GM12878 (cell line): ENCODE measurements around the gene PTPRM. TPM values are rescaled to one million over a fixed set of nuclear protein-coding genes. Genes with fewer than 3 reads are reported as not detected.

Experiments used
- ATAC-seq: fragments of 200-7000 bp; cut with Tn5 transposase; 3 replicates; pipeline ENCODE4 v1.9.1; 2020; ENCODE audit warnings: mild to moderate bottlenecking, moderate library complexity
- BruUV-seq: library from RNA; stranded (reverse); fragments of 400-500 nt; replicated peaks from 2 replicates; lab custom pipeline; 2021; lab: Mats Ljungman, UMichigan
- CTCF ChIA-PET: fragments of 300-600 bp; sonication (Branson Sonifier 250); formaldehyde crosslinking; extraction: SDS; loops from one replicate; lab custom pipeline; 2021; ENCODE audit warnings: inconsistent platforms; lab: Yijun Ruan, JAX
- POLR2A ChIA-PET: fragments of 350-600 bp; formaldehyde crosslinking; extraction: SDS; loops from one replicate; lab custom pipeline; 2021; ENCODE audit warnings: inconsistent platforms; lab: Charles Lee
- RAD21 ChIA-PET: fragments of 300-600 bp; sonication (Branson Sonifier 250); formaldehyde crosslinking; loops from one replicate; lab custom pipeline; 2023; ENCODE audit warnings: antibody characterized with exemption; ENCODE audit not compliant: unreplicated experiment; lab: Charles Lee
- SMC1A ChIA-PET: fragments of 300-600 bp; sonication (Branson Sonifier 250); formaldehyde crosslinking; loops from one replicate; lab custom pipeline; 2023; ENCODE audit not compliant: unreplicated experiment, uncharacterized antibody; lab: Charles Lee
- DNase-seq: peaks from one replicate; pipeline ENCODE4 v3.0.0-alpha.2; 2011; ENCODE audit warnings: low read depth, low spot score
- FAIRE-seq: peaks from 3 replicates; lab custom pipeline; 2011; peaks lifted over from hg19 to GRCh38; lab: Jason Lieb, UNC
- H2AFZ ChIP-seq: 2 replicates; pipeline ENCODE4 v1.6.0; 2011; ENCODE audit warnings: low read depth, low read length, control low read depth; ENCODE audit not compliant: control insufficient read depth
- H3K27ac ChIP-seq: 2 replicates; pipeline ENCODE4 v1.5.1; 2011; ENCODE audit warnings: control low read depth; ENCODE audit not compliant: control insufficient read depth, insufficient read depth
- H3K27me3 ChIP-seq, 2 experiments: replicated peaks in 1 of 2; 2 replicates each; pipeline versions ENCODE4 v1.6.0 to v1.6.1; 2011; ENCODE audit warnings: low read length in 1 of 2; ENCODE audit not compliant: control insufficient read depth in 2 of 2, insufficient read depth in 2 of 2
- H3K36me3 ChIP-seq, 2 experiments: 2 replicates each; pipeline ENCODE4 v1.5.1; 2011; ENCODE audit warnings: low read length in 1 of 2; ENCODE audit not compliant: control insufficient read depth in 2 of 2, insufficient read depth in 2 of 2
- H3K4me1 ChIP-seq: 2 replicates; pipeline ENCODE4 v1.6.1; 2011; ENCODE audit warnings: mild to moderate bottlenecking, low read length, moderate library complexity, mixed read lengths; ENCODE audit not compliant: control insufficient read depth, insufficient read depth
- H3K4me2 ChIP-seq: 2 replicates; pipeline ENCODE4 v1.6.0; 2011; ENCODE audit warnings: control low read depth; ENCODE audit not compliant: control insufficient read depth, insufficient read depth
- H3K4me3 ChIP-seq: fragments of 200-600 bp; sonication (generic); 2 replicates; pipeline ENCODE4 v1.5.1; 2016
- H3K79me2 ChIP-seq: 2 replicates; pipeline ENCODE4 v1.6.0; 2011; ENCODE audit warnings: low read length; ENCODE audit not compliant: control insufficient read depth, insufficient read depth
- H3K9ac ChIP-seq: 2 replicates; pipeline ENCODE4 v1.8.0; 2011; ENCODE audit warnings: low read length, control low read depth, mixed read lengths; ENCODE audit not compliant: control insufficient read depth, insufficient read depth
- H3K9me3 ChIP-seq: replicated peaks from 3 replicates; pipeline ENCODE4 v1.5.1; 2011; ENCODE audit warnings: mild to moderate bottlenecking, low read length; ENCODE audit not compliant: control insufficient read depth, insufficient read depth
- H4K20me1 ChIP-seq: 2 replicates; pipeline ENCODE4 v1.6.0; 2011; ENCODE audit not compliant: control insufficient read depth, insufficient read depth
- HDGF ChIP-seq: fragments of 450-650 bp; IDR thresholded peaks from 2 replicates; pipeline ENCODE4 v1.6.1; 2016; ENCODE audit warnings: antibody characterized with exemption
- NRF1 ChIP-seq: conservative IDR thresholded peaks from 2 replicates; pipeline ENCODE4 v1.6.1; 2011; ENCODE audit warnings: mild to moderate bottlenecking, low read depth, low read length, improper control_type of control experiment
- ZNF24 ChIP-seq: fragments of 450-650 bp; IDR thresholded peaks from 2 replicates; pipeline ENCODE4 v1.6.1; 2017; ENCODE audit warnings: antibody characterized with exemption, mild to moderate bottlenecking
- ZSCAN29 ChIP-seq: fragments of 450-650 bp; IDR thresholded peaks from 2 replicates; pipeline ENCODE4 v1.6.1; 2017; ENCODE audit warnings: mild to moderate bottlenecking, moderate library complexity
- WGBS: methylation state at CpG from one replicate; pipeline ENCODE4 v1.1.6; 2016; ENCODE audit warnings: low lambda C conversion rate; ENCODE audit not compliant: insufficient replicate concordance, insufficient coverage; ENCODE audit errors: missing lambda C conversion rate; 5-methylcytosine and 5-hydroxymethylcytosine counted together
- in situ Hi-C: fragments of 300-500 bp; cut with MboI; formaldehyde crosslinking; loops from 9 replicates; pipeline ENCODE4 v1.14.3; 2018; ENCODE audit warnings: mixed read lengths
- intact Hi-C: fragments of 100-400 bp; cut with micrococcal nuclease; formaldehyde crosslinking; loops from one replicate; pipeline ENCODE4 v1.14.2; 2022; ENCODE audit not compliant: unreplicated experiment
- polyA plus RNA-seq, 11 experiments: library from polyadenylated mRNA; depleted of rRNA in 4 of 11; unstranded in 6 of 11; stranded (reverse) in 5 of 11; fragments of >200 nt; fragmentation: Nextera tagmentation in 4 of 11; fragmentation: Illumina TruSeq in 1 of 11; extraction: Ambion mirVana in 4 of 11; extraction: Trizol in 1 of 11; gene quantifications; 1 replicate in 1 of 11; 2 replicates in 10 of 11; pipeline versions ENCODE4 v1.2.1 to v1.2.3, GENCODE V29; 2011 to 2016; ENCODE audit warnings: inconsistent platforms in 2 of 11, missing spikeins in 2 of 11, low read depth in 1 of 11
- total RNA-seq, 4 experiments: library from RNA; depleted of rRNA in 3 of 4; stranded (reverse); fragments of >200 nt in 3 of 4; fragmentation: Illumina TruSeq in 1 of 4; extraction: Trizol in 1 of 4; gene quantifications; 2 replicates each; pipeline versions ENCODE4 v1.2.1 to v1.2.3, GENCODE V29; 2013 to 2021
- TF ChIP-seq, protein P1 (sequence below): fragments of 450-650 bp; formaldehyde crosslinking; IDR thresholded peaks from 2 replicates; pipeline ENCODE4 v1.4.0; 2020; ENCODE audit warnings: mild to moderate bottlenecking, moderate library complexity

Gene PTPRM
- total and polyA plus RNA-seq, 10 of the 15 experiments (the other 5 are each of a cell fraction or from before 2014, with no cell fraction given): 0.07 to 22.6 (median 0.60) TPM

GRCh38 chr18:7803956-7804469 lies 236.9 kb downstream of the PTPRM start:
- Histone ChIP-seq H3K4me1 (no peaks in the 10 kb centered on the region), H3K36me3 (no peaks in the 10 kb centered on the region), H2AFZ (no peak overlapping the region), H4K20me1 (no peaks in the 10 kb centered on the region), H3K4me2 (no peak overlapping the region), H3K4me3 (no peak overlapping the region), H3K9ac (no peak overlapping the region), H3K79me2 (no peaks in the 10 kb centered on the region), H3K27me3 (no peaks in the 10 kb centered on the region), H3K9me3 (no peaks in the 10 kb centered on the region), H3K27ac (no peak overlapping the region)
- no peak for TF ChIP-seq NRF1
- TF ChIP-seq ZSCAN29: no peak
- TF ChIP-seq, protein P1, sequence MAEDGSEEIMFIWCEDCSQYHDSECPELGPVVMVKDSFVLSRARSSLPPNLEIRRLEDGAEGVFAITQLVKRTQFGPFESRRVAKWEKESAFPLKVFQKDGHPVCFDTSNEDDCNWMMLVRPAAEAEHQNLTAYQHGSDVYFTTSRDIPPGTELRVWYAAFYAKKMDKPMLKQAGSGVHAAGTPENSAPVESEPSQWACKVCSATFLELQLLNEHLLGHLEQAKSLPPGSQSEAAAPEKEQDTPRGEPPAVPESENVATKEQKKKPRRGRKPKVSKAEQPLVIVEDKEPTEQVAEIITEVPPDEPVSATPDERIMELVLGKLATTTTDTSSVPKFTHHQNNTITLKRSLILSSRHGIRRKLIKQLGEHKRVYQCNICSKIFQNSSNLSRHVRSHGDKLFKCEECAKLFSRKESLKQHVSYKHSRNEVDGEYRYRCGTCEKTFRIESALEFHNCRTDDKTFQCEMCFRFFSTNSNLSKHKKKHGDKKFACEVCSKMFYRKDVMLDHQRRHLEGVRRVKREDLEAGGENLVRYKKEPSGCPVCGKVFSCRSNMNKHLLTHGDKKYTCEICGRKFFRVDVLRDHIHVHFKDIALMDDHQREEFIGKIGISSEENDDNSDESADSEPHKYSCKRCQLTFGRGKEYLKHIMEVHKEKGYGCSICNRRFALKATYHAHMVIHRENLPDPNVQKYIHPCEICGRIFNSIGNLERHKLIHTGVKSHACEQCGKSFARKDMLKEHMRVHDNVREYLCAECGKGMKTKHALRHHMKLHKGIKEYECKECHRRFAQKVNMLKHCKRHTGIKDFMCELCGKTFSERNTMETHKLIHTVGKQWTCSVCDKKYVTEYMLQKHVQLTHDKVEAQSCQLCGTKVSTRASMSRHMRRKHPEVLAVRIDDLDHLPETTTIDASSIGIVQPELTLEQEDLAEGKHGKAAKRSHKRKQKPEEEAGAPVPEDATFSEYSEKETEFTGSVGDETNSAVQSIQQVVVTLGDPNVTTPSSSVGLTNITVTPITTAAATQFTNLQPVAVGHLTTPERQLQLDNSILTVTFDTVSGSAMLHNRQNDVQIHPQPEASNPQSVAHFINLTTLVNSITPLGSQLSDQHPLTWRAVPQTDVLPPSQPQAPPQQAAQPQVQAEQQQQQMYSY (CRISPR knock-in tag): no peak
- TF ChIP-seq HDGF: no peak
- no peak for TF ChIP-seq ZNF24
- no peak for FAIRE-seq
- RAD21 ChIA-PET: interaction anchor here (1.1 kb wide), 1 partner anchor 12 kb away, joined by 3 read pairs; no protein-coding TSS in a partner anchor
- DNase-seq: no peak
- no TSS peak for BruUV-seq
- in situ Hi-C loops: no loop called here
- 17% methylated on average over 4 of the region's 4 CpGs for WGBS
- CTCF ChIA-PET: interaction anchor here (0.6 kb wide), 1 partner anchor 1086 kb away, joined by 3 read pairs; no protein-coding TSS in a partner anchor
- POLR2A ChIA-PET: no interaction called here
- intact Hi-C loops: no loop called here
- SMC1A ChIA-PET: interaction anchor here (1.2 to 1.6 kb wide), 3 partner anchors 22 to 150 kb away, joined by 3 to 4 read pairs (median 3); no protein-coding TSS in a partner anchor
- no peak for ATAC-seq
